Measurements from ENCODE around the gene PXK.

Gene PXK

GRCh38 chr3:58329150-58329921 is 3.4 kb upstream of the PXK start:
- TF ChIP-seq CTCF (IDR thresholded peaks at IDR 0.05; ENCODE audit: low read depth, low read length, missing control alignments) = no peak
- DNase-seq (ENCODE audit: low read depth) = no peak
- H3K4me3 ChIP-seq (ENCODE audit: low read depth, low read length) = no peak overlapping the region
- in situ Hi-C loops (cut with HindIII; ENCODE audit: low sequenced_read_pairs) = no loop called here

- in situ Hi-C loops (cut with HindIII; ENCODE audit: low sequenced_read_pairs) = no loop called here
- H3K4me3 ChIP-seq (ENCODE audit: low read depth, low read length) = no peak overlapping the region
- DNase-seq (ENCODE audit: low read depth) = no peak
- no peak for TF ChIP-seq CTCF (IDR thresholded peaks at IDR 0.05; ENCODE audit: low read depth, low read length, missing control alignments)
Observed at GRCh38 chr3:58329922-58330413, 2.7 kb upstream of the PXK start.

- no peak for DNase-seq (ENCODE audit: low read depth)
- no peak for TF ChIP-seq CTCF (IDR thresholded peaks at IDR 0.05; ENCODE audit: low read depth, low read length, missing control alignments)
- no peak overlapping the region for H3K4me3 ChIP-seq (ENCODE audit: low read depth, low read length)
- in situ Hi-C loops (cut with HindIII; ENCODE audit: low sequenced_read_pairs) = no loop called here
Observed at GRCh38 chr3:58331593-58332152, 1.0 kb upstream of the PXK start.

GRCh38 chr3:58333206-58334012 is 717 bp downstream of the PXK start:
- peak overlapping the region; percentile 76 for H3K4me3 ChIP-seq (ENCODE audit: low read depth, low read length)
- DNase-seq (ENCODE audit: low read depth) = no peak
- in situ Hi-C loops (cut with HindIII; ENCODE audit: low sequenced_read_pairs) = no loop called here
- TF ChIP-seq CTCF (IDR thresholded peaks at IDR 0.05; ENCODE audit: low read depth, low read length, missing control alignments) = peak; percentile 22

GRCh38 chr3:58334013-58334321 is 1.3 kb downstream of the PXK start:
- no peak for DNase-seq (ENCODE audit: low read depth)
- in situ Hi-C loops (cut with HindIII; ENCODE audit: low sequenced_read_pairs) = no loop called here
- TF ChIP-seq CTCF (IDR thresholded peaks at IDR 0.05; ENCODE audit: low read depth, low read length, missing control alignments) = no peak
- H3K4me3 ChIP-seq (ENCODE audit: low read depth, low read length) = peak overlapping the region; percentile 76

GRCh38 chr3:58334506-58334884 is 1.8 kb downstream of the PXK start:
- no peak for TF ChIP-seq CTCF (IDR thresholded peaks at IDR 0.05; ENCODE audit: low read depth, low read length, missing control alignments)
- in situ Hi-C loops (cut with HindIII; ENCODE audit: low sequenced_read_pairs) = no loop called here
- peak overlapping the region; percentile 76 for H3K4me3 ChIP-seq (ENCODE audit: low read depth, low read length)
- no peak for DNase-seq (ENCODE audit: low read depth)

Measured in astrocyte of the cerebellum (primary cell).